HepG2 (cell line): ENCODE measurements around the gene CARS1.

ENCODE experiments used
- ELF1 ChIP-seq: sonication (generic); formaldehyde crosslinking; IDR thresholded peaks from 2 replicates; pipeline ENCODE4 v1.4.0; 2020; ENCODE audit warnings: missing genetic modification reagents
- POLR2A ChIP-seq, 2 experiments: IDR thresholded peaks; 2 replicates each; pipeline ENCODE4 v1.6.1; 2011; ENCODE audit warnings: low read depth in 2 of 2, low read length in 2 of 2, mild to moderate bottlenecking in 1 of 2, moderate library complexity in 1 of 2; ENCODE audit not compliant: insufficient read depth in 1 of 2

DNA sequence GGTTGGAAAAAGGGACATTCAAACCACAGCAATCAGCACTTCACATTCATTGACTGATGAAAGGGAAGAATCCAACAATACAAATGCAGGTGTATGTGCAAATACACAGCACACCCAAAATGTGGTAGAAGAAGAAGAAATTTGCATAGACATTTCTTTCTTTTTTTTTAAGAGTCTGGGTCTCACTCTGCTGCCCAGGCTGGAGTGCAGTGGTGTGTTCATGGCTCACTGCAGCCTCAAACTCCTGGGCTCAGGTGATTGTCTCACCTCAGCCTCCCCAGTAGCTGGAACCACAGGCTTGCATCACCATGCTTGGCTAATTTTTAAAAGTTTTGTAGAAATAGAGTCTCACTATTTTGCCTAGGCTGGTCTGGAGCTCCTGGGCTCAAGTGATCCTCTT lies 21.9 kb downstream of the CARS1 start:
- TF ChIP-seq ELF1 (CRISPR knock-in tag) (no peak), POLR2A (IDR thresholded peaks at IDR 0.05; ENCODE audit: insufficient read depth in 1 of 2, low read depth in 2 of 2, low read length in 2 of 2) (no peak)
